ENCODE results near the gene RABGEF1. TPM values are rescaled to one million over a fixed set of nuclear protein-coding genes. Genes with fewer than 3 reads are reported as not detected.

RABGEF1 gene
- total RNA-seq, 4 donors from 2014 or later: 44.6 to 53.2 (median 48.1) TPM

DNA sequence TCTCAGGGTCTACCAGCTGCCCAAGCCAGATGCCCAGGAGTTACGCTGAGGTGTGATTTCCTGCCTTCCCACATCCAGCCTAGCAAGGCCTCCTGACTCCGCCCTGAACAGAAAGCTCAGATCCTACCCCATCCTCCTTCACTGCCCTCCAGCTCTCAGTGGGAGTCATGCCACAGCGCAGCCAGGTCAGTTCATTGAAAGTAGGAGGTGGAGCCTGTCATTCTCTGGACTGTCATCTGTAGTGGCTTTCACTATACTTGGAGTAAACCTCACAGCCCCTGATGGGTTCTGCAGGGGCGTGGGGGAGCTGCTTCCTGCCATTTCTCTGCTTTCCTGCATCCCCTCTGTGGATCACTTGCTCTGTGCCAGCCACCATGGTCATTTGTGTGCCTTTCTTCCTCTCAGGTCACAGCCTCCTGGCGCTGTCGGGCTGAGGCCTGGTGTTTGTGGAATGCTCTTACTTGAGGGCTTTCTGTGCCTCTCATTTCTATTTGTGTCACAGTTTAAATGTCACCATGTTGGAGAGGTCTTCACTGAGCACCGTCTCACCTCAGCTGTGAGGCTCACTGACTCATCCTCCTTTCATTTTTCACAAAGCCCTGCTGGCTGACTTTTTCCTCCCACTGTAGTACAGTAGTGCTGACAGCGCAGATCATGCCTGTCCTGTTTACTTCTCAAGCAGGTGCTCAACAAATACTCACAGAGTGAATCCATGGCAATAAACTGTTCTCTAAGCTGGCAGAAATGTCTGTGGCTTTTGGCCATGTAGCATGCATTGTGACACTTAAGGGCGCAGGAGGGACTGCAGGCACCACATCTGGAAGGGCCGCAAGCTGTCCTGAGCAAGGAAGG, 119.5 kb downstream of the RABGEF1 start:
- WGBS, 2 donors: 89 to 92% methylated on average over 10 of the region's 10 CpGs
- peak in 1 of 2 donors; percentile 56 for DNase-seq (ENCODE audit: low spot score in 2 of 2)
- intact Hi-C loops (cut with DNase I; ENCODE audit: low total_unique reads): no loop called here

DNA sequence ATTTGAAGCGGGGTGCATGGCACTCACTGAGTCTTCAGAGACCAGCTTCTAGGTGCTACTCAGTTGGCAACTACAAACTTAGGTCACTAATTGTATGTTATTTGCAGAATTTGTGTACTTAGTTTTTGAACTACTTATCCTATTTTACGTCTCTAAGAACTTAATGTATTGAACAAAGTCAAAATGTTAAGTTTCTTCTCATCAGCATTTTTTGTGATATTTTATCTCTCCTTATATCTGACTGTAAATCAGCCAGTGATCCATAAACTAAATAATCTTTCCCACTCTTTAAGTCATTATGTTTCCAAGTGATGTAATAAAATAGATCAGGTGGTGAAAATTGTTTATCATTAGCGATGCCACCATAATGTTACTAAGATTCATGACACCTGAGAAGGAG, 120.2 kb downstream of the RABGEF1 start:
- no peak for DNase-seq (ENCODE audit: low spot score in 2 of 2)
- WGBS, 2 donors: 96 to 97% methylated on average over 3 of the region's 3 CpGs
- intact Hi-C loops (cut with DNase I; ENCODE audit: low total_unique reads): no loop called here
- TF ChIP-seq, protein P1, sequence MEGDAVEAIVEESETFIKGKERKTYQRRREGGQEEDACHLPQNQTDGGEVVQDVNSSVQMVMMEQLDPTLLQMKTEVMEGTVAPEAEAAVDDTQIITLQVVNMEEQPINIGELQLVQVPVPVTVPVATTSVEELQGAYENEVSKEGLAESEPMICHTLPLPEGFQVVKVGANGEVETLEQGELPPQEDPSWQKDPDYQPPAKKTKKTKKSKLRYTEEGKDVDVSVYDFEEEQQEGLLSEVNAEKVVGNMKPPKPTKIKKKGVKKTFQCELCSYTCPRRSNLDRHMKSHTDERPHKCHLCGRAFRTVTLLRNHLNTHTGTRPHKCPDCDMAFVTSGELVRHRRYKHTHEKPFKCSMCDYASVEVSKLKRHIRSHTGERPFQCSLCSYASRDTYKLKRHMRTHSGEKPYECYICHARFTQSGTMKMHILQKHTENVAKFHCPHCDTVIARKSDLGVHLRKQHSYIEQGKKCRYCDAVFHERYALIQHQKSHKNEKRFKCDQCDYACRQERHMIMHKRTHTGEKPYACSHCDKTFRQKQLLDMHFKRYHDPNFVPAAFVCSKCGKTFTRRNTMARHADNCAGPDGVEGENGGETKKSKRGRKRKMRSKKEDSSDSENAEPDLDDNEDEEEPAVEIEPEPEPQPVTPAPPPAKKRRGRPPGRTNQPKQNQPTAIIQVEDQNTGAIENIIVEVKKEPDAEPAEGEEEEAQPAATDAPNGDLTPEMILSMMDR (IDR thresholded peaks at IDR 0.05): no peak
- no peak for TF ChIP-seq POLR2A (IDR thresholded peaks at IDR 0.05)
- no peak overlapping the region for H3K4me3 ChIP-seq (ENCODE audit: low read depth, poor library complexity, severe bottlenecking)

More for the DNA sequence above, 119.5 kb downstream of the RABGEF1 start:
- TF ChIP-seq, protein P1 (IDR thresholded peaks at IDR 0.05): no peak
- no peak for TF ChIP-seq POLR2A (IDR thresholded peaks at IDR 0.05)
- no peak overlapping the region for H3K4me3 ChIP-seq (ENCODE audit: low read depth, poor library complexity, severe bottlenecking)

Other genes with a start within 250 kb of the RABGEF1 start
- 1 to 10 TPM; 5.1 to 8.2 (median 6.1) TPM for gene KCTD7, start 111.9 kb upstream of the RABGEF1 start, total RNA-seq
- 10 to 100 TPM; 55.6 to 83.9 (median 78.2) TPM for gene TMEM248, start 180.5 kb downstream of the RABGEF1 start, total RNA-seq

Data from lower leg skin (tissue), 4 donors.